ENCODE data around the gene SEPSECS. TPM values are rescaled to one million over a fixed set of nuclear protein-coding genes. Genes with fewer than 3 reads are reported as not detected.

Gene SEPSECS
- total and polyA plus RNA-seq, 2 donors from 2014 or later, result 7.3 to 13.8 TPM

GRCh38 chr4:25133132-25133531 is 27.1 kb downstream of the SEPSECS start:
- Histone ChIP-seq H3K27ac (ENCODE audit: low read depth in 2 of 2, low read length in 2 of 2) (no peak overlapping the region), H3K36me3 (ENCODE audit: control insufficient read depth in 2 of 3, insufficient read depth in 3 of 3, low read length in 3 of 3) (no peaks in the 10 kb centered on the region), H3K4me3 (ENCODE audit: low read length in 3 of 3) (no peak overlapping the region), H3K27me3 (ENCODE audit: control insufficient read depth, insufficient read depth, low read length) (no peaks in the 10 kb centered on the region), H3K9me3 (ENCODE audit: control insufficient read depth in 2 of 3, insufficient read depth in 1 of 3, low read length in 3 of 3) (peaks cover 0 to 2% (median 0%) of the 10 kb centered on the region in 3 donors), H3K4me1 (ENCODE audit: control insufficient read depth in 2 of 3, insufficient read depth in 2 of 3, low read depth in 1 of 3, low read length in 3 of 3) (peaks cover 0 to 5% (median 0%) of the 10 kb centered on the region in 3 donors), H3K9ac (ENCODE audit: low read length in 3 of 3) (no peak overlapping the region)
- no peak for DNase-seq
- TF ChIP-seq, protein P1, sequence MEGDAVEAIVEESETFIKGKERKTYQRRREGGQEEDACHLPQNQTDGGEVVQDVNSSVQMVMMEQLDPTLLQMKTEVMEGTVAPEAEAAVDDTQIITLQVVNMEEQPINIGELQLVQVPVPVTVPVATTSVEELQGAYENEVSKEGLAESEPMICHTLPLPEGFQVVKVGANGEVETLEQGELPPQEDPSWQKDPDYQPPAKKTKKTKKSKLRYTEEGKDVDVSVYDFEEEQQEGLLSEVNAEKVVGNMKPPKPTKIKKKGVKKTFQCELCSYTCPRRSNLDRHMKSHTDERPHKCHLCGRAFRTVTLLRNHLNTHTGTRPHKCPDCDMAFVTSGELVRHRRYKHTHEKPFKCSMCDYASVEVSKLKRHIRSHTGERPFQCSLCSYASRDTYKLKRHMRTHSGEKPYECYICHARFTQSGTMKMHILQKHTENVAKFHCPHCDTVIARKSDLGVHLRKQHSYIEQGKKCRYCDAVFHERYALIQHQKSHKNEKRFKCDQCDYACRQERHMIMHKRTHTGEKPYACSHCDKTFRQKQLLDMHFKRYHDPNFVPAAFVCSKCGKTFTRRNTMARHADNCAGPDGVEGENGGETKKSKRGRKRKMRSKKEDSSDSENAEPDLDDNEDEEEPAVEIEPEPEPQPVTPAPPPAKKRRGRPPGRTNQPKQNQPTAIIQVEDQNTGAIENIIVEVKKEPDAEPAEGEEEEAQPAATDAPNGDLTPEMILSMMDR (IDR thresholded peaks at IDR 0.05; ENCODE audit: borderline replicate concordance, extremely low read depth, insufficient read depth), result no peak
- no peak for FAIRE-seq
- intact Hi-C loops (cut with DNase I), result no loop called here

- TF ChIP-seq, protein P1 (IDR thresholded peaks at IDR 0.05; ENCODE audit: borderline replicate concordance, extremely low read depth, insufficient read depth), result no peak
- Histone ChIP-seq H3K4me1 (ENCODE audit: control insufficient read depth in 2 of 3, insufficient read depth in 2 of 3, low read depth in 1 of 3, low read length in 3 of 3) (peaks cover 0 to 5% (median 0%) of the 10 kb centered on the region in 3 donors), H3K36me3 (ENCODE audit: control insufficient read depth in 2 of 3, insufficient read depth in 3 of 3, low read length in 3 of 3) (no peaks in the 10 kb centered on the region), H3K9ac (ENCODE audit: low read length in 3 of 3) (no peak overlapping the region), H3K4me3 (ENCODE audit: low read length in 3 of 3) (no peak overlapping the region), H3K27ac (ENCODE audit: low read depth in 2 of 2, low read length in 2 of 2) (no peak overlapping the region), H3K9me3 (ENCODE audit: control insufficient read depth in 2 of 3, insufficient read depth in 1 of 3, low read length in 3 of 3) (no peaks in the 10 kb centered on the region), H3K27me3 (ENCODE audit: control insufficient read depth, insufficient read depth, low read length) (no peaks in the 10 kb centered on the region)
- FAIRE-seq (no peak), DNase-seq (no peak)
- intact Hi-C loops (cut with DNase I), result no loop called here
Measured at GRCh38 chr4:25131926-25132325, 28.3 kb downstream of the SEPSECS start.

DNA sequence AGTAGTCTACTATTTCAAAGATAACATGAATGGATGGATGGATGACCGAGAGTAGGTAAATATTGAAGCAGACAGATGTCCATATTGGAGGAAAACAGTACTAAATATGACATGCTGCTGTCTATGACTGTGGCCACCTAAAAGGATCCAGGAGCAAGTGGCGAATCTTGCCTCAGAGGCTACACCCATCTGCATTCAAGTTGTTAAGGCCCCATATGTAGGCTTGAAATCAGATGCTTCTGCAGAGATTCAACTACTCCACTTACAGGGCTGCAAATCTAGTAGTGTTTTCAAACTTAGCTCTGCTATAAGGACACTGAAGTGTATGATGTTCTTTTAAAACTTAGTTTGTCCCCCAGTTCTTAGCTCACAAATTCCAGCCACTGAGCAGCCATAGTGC is 28.9 kb downstream of the SEPSECS start:
- no peak overlapping the region for H3K9ac ChIP-seq (ENCODE audit: low read length in 3 of 3)
- H3K27me3 ChIP-seq (ENCODE audit: control insufficient read depth, insufficient read depth, low read length), result no peaks in the 10 kb centered on the region
- H3K4me3 ChIP-seq (ENCODE audit: low read length in 3 of 3), result no peak overlapping the region
- no peak for FAIRE-seq
- intact Hi-C loops (cut with DNase I), result no loop called here
- H3K9me3 ChIP-seq (ENCODE audit: control insufficient read depth in 2 of 3, insufficient read depth in 1 of 3, low read length in 3 of 3), result no peaks in the 10 kb centered on the region
- no peak for DNase-seq
- H3K4me1 ChIP-seq (ENCODE audit: control insufficient read depth in 2 of 3, insufficient read depth in 2 of 3, low read depth in 1 of 3, low read length in 3 of 3), result peaks cover 0 to 5% (median 0%) of the 10 kb centered on the region in 3 donors
- TF ChIP-seq, protein P1 (IDR thresholded peaks at IDR 0.05; ENCODE audit: borderline replicate concordance, extremely low read depth, insufficient read depth), result no peak
- H3K36me3 ChIP-seq (ENCODE audit: control insufficient read depth in 2 of 3, insufficient read depth in 3 of 3, low read length in 3 of 3), result no peaks in the 10 kb centered on the region
- H3K27ac ChIP-seq (ENCODE audit: low read depth in 2 of 2, low read length in 2 of 2), result no peak overlapping the region

- no peak overlapping the region for H3K4me3 ChIP-seq (ENCODE audit: low read length in 3 of 3)
- TF ChIP-seq, protein P1 (IDR thresholded peaks at IDR 0.05; ENCODE audit: borderline replicate concordance, extremely low read depth, insufficient read depth), result no peak
- peaks cover 0 to 3% (median 3%) of the 10 kb centered on the region in 3 donors for H3K36me3 ChIP-seq (ENCODE audit: control insufficient read depth in 2 of 3, insufficient read depth in 3 of 3, low read length in 3 of 3)
- DNase-seq (no peak), FAIRE-seq (no peak)
- H3K9me3 ChIP-seq (ENCODE audit: control insufficient read depth in 2 of 3, insufficient read depth in 1 of 3, low read length in 3 of 3), result no peaks in the 10 kb centered on the region
- no peak overlapping the region for H3K27ac ChIP-seq (ENCODE audit: low read depth in 2 of 2, low read length in 2 of 2)
- peaks cover 0 to 5% (median 0%) of the 10 kb centered on the region in 3 donors for H3K4me1 ChIP-seq (ENCODE audit: control insufficient read depth in 2 of 3, insufficient read depth in 2 of 3, low read depth in 1 of 3, low read length in 3 of 3)
- no peak overlapping the region for H3K9ac ChIP-seq (ENCODE audit: low read length in 3 of 3)
- intact Hi-C loops (cut with DNase I), result no loop called here
- no peaks in the 10 kb centered on the region for H3K27me3 ChIP-seq (ENCODE audit: control insufficient read depth, insufficient read depth, low read length)
Measured at GRCh38 chr4:25129917-25130316, 30.3 kb downstream of the SEPSECS start.

Data from kidney (tissue), 14 donors.